IMR-90 (cell line): ENCODE results near the gene PRDM5.

Experiments used
- CHD1 ChIP-seq: IDR thresholded peaks from 2 replicates; pipeline ENCODE4 v1.6.1; 2012; ENCODE audit warnings: low read depth, low read length, improper control_type of control experiment
- FOS ChIP-seq: fragments of 150-350 bp; IDR thresholded peaks from 2 replicates; pipeline ENCODE4 v1.6.1; 2016; ENCODE audit warnings: low read depth, low read length
- MAFK ChIP-seq: IDR thresholded peaks from 2 replicates; pipeline ENCODE4 v1.6.1; 2012; ENCODE audit warnings: low read depth, low read length, improper control_type of control experiment
- NFE2L2 ChIP-seq: fragments of 150-350 bp; IDR thresholded peaks from 2 replicates; pipeline ENCODE4 v1.6.1; 2016; ENCODE audit warnings: low read depth, mild to moderate bottlenecking, low read length
- POLR2A ChIP-seq: IDR thresholded peaks from 2 replicates; pipeline ENCODE4 v1.6.1; 2012; ENCODE audit warnings: mild to moderate bottlenecking, low read depth, low read length
- RAD21 ChIP-seq: IDR thresholded peaks from 2 replicates; pipeline ENCODE4 v1.6.1; 2012; ENCODE audit warnings: low read length, improper control_type of control experiment
- RCOR1 ChIP-seq: IDR thresholded peaks from 2 replicates; pipeline ENCODE4 v1.6.1; 2012; ENCODE audit warnings: mild to moderate bottlenecking, low read length, improper control_type of control experiment; ENCODE audit not compliant: insufficient replicate concordance
- SMC3 ChIP-seq: fragments of 150-350 bp; IDR thresholded peaks from 2 replicates; pipeline ENCODE4 v1.6.1; 2016; ENCODE audit warnings: low read depth, mild to moderate bottlenecking, antibody characterized with exemption, low read length, moderate library complexity
- TF ChIP-seq, protein P1 (sequence below): conservative IDR thresholded peaks from 2 replicates; pipeline ENCODE4 v1.5.1; 2012; ENCODE audit warnings: mild to moderate bottlenecking, low read depth, low read length, improper control_type of control experiment
- TF ChIP-seq, protein P2 (sequence below): fragments of 150-350 bp; IDR thresholded peaks from 2 replicates; pipeline ENCODE4 v1.6.1; 2017; ENCODE audit warnings: mild to moderate bottlenecking, antibody characterized with exemption, low read length, low read depth

DNA sequence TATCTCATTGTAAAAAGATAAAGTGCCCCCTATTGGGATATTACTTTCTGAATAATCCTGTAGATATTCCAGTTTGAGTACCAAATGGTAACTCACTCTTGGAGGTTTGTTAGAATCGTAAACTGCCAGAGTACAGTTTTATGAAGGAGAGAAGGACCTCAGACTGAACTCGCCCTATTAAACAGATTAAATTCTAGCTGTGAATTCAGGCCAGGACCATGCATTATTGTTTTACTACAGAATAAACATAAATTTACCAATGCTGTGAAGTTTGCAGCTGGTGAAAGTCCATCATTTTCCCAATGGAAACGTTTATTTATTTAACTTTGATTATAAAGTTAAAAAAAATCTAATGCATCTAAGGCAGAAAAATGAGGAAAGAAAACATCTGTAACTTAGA is 20.2 kb upstream of the PRDM5 start:
- TF ChIP-seq, protein P1, sequence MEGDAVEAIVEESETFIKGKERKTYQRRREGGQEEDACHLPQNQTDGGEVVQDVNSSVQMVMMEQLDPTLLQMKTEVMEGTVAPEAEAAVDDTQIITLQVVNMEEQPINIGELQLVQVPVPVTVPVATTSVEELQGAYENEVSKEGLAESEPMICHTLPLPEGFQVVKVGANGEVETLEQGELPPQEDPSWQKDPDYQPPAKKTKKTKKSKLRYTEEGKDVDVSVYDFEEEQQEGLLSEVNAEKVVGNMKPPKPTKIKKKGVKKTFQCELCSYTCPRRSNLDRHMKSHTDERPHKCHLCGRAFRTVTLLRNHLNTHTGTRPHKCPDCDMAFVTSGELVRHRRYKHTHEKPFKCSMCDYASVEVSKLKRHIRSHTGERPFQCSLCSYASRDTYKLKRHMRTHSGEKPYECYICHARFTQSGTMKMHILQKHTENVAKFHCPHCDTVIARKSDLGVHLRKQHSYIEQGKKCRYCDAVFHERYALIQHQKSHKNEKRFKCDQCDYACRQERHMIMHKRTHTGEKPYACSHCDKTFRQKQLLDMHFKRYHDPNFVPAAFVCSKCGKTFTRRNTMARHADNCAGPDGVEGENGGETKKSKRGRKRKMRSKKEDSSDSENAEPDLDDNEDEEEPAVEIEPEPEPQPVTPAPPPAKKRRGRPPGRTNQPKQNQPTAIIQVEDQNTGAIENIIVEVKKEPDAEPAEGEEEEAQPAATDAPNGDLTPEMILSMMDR: no peak
- TF ChIP-seq POLR2A (no peak), RAD21 (no peak), NFE2L2 (no peak), MAFK (no peak), FOS (no peak), RCOR1 (no peak), CHD1 (no peak), SMC3 (no peak)
- TF ChIP-seq, protein P2, sequence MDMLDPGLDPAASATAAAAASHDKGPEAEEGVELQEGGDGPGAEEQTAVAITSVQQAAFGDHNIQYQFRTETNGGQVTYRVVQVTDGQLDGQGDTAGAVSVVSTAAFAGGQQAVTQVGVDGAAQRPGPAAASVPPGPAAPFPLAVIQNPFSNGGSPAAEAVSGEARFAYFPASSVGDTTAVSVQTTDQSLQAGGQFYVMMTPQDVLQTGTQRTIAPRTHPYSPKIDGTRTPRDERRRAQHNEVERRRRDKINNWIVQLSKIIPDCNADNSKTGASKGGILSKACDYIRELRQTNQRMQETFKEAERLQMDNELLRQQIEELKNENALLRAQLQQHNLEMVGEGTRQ: no peak
